Measurements from ENCODE around the gene ENOX2. TPM values are rescaled to one million over a fixed set of nuclear protein-coding genes. Genes with fewer than 3 reads are reported as not detected.

ENOX2 gene
- total RNA-seq, 1 experiment from 2014 or later = 21.4 TPM

DNA sequence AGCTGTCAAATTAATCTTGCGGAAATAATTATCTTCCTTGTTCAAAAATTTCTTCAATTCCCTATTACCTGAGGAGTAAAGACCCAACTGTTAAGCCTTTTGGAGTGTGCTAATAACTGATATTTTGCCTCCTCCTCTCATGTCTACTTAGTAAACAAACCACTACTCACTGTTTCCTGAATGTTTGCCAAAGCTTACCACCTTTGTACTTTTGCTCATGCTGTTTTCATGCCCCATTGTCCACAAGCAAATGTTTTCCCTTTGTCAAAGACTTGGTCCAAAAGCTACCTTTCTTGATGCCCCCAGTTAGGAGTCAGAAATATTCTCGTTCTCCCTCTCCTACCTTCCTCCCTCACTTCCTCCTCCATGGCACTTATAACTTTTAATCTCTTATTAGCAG is 226.1 kb downstream of the ENOX2 start:
- ChIA-PET POLR2A (ENCODE audit: unreplicated experiment) (no interaction called here), CTCF (no interaction called here)
- intact Hi-C loops (cut with micrococcal nuclease; ENCODE audit: unreplicated experiment) = no loop called here
- H3K36me3 ChIP-seq (ENCODE audit: low read depth) = no peaks in the 10 kb centered on the region
- BruUV-seq (replicated peaks) = no TSS peak
- H3K4me2 ChIP-seq = no peak overlapping the region
- no peaks in the 10 kb centered on the region for H3K27me3 ChIP-seq (ENCODE audit: insufficient read depth, low read depth)
- H2AFZ ChIP-seq = no peak overlapping the region
- no peaks in the 10 kb centered on the region for H3K9me2 ChIP-seq (ENCODE audit: insufficient read depth)
- H3K4me3 ChIP-seq = no peak overlapping the region
- no peaks in the 10 kb centered on the region for H3K79me2 ChIP-seq (ENCODE audit: low read depth)
- H3K27ac ChIP-seq = no peak overlapping the region
- DNase-seq = no peak
- H3F3A ChIP-seq (ENCODE audit: insufficient read depth, low read depth) = no peaks in the 10 kb centered on the region
- H3K9me3 ChIP-seq (ENCODE audit: insufficient read depth, low read depth) = no peaks in the 10 kb centered on the region
- 0 out of 2 replicates have a peak, but pooled peaks cover 3% of the 10 kb centered on the region for H3K4me1 ChIP-seq (replicated peaks; ENCODE audit: insufficient read depth)
- TF ChIP-seq, protein P1, sequence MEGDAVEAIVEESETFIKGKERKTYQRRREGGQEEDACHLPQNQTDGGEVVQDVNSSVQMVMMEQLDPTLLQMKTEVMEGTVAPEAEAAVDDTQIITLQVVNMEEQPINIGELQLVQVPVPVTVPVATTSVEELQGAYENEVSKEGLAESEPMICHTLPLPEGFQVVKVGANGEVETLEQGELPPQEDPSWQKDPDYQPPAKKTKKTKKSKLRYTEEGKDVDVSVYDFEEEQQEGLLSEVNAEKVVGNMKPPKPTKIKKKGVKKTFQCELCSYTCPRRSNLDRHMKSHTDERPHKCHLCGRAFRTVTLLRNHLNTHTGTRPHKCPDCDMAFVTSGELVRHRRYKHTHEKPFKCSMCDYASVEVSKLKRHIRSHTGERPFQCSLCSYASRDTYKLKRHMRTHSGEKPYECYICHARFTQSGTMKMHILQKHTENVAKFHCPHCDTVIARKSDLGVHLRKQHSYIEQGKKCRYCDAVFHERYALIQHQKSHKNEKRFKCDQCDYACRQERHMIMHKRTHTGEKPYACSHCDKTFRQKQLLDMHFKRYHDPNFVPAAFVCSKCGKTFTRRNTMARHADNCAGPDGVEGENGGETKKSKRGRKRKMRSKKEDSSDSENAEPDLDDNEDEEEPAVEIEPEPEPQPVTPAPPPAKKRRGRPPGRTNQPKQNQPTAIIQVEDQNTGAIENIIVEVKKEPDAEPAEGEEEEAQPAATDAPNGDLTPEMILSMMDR (conservative IDR thresholded peaks at IDR 0.05) = no peak
- TF ChIP-seq EZH2 (IDR thresholded peaks at IDR 0.05; ENCODE audit: low read depth) = no peak
- no peaks in the 10 kb centered on the region for H4K20me1 ChIP-seq (ENCODE audit: insufficient read depth)

DNA sequence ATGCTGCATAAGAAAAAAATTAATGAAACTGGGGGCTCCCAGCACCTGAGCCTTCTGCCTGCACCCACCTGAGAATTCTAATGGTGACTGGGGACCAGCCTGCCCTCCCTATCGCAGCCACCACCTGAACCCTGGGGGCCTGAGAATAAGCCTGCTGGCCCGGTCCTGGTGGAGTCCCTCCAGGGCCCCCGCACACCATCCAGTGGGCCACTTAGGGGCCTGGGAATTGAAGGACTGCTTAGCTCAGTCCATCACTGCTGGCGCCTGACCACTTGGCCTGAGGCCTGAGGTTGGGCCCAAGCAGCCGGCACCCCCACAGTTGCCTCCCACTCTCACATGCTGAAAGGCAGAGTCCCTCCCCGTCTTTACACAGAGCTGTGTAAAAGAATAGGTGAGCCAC is 230.8 kb downstream of the ENOX2 start:
- no peak for DNase-seq
- Histone ChIP-seq H3K27me3 (ENCODE audit: insufficient read depth, low read depth) (no peaks in the 10 kb centered on the region), H3K36me3 (ENCODE audit: low read depth) (no peaks in the 10 kb centered on the region), H2AFZ (no peak overlapping the region), H3K4me3 (no peak overlapping the region), H3K4me2 (no peak overlapping the region), H4K20me1 (ENCODE audit: insufficient read depth) (no peaks in the 10 kb centered on the region), H3K4me1 (replicated peaks; ENCODE audit: insufficient read depth) (no peaks in the 10 kb centered on the region), H3K9me3 (ENCODE audit: insufficient read depth, low read depth) (no peaks in the 10 kb centered on the region), H3K79me2 (ENCODE audit: low read depth) (no peaks in the 10 kb centered on the region), H3K27ac (no peak overlapping the region), H3F3A (ENCODE audit: insufficient read depth, low read depth) (no peaks in the 10 kb centered on the region), H3K9me2 (ENCODE audit: insufficient read depth) (no peaks in the 10 kb centered on the region)
- no TSS peak for BruUV-seq (replicated peaks)
- intact Hi-C loops (cut with micrococcal nuclease; ENCODE audit: unreplicated experiment) = no loop called here
- POLR2A ChIA-PET (ENCODE audit: unreplicated experiment) = no interaction called here
- CTCF ChIA-PET = no interaction called here
- TF ChIP-seq EZH2 (IDR thresholded peaks at IDR 0.05; ENCODE audit: low read depth) = no peak
- TF ChIP-seq, protein P1 (conservative IDR thresholded peaks at IDR 0.05) = no peak

DNA sequence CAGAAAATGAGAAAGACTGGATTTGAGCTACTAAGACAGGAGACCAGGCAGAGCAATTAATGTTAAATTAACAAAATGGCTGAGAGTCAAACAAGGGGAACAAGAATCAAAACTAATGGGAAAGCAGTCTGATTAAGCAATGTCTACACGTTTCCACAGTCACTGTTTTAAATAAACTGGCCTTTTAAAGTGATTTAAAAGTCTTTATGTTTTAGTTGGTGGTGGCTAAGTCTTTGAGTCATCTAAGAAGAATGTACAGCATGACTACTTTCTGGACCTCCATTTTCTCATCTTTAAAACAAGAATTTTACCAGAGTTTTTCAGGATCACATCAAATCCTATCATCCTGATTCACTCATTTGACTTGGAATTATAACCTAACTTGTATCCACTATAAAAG is 233.8 kb downstream of the ENOX2 start:
- no peaks in the 10 kb centered on the region for H3K79me2 ChIP-seq (ENCODE audit: low read depth)
- no peak for TF ChIP-seq EZH2 (IDR thresholded peaks at IDR 0.05; ENCODE audit: low read depth)
- TF ChIP-seq, protein P1 (conservative IDR thresholded peaks at IDR 0.05) = no peak
- no peak overlapping the region for H2AFZ ChIP-seq
- no peak overlapping the region for H3K4me2 ChIP-seq
- POLR2A ChIA-PET (ENCODE audit: unreplicated experiment) = no interaction called here
- no peaks in the 10 kb centered on the region for H4K20me1 ChIP-seq (ENCODE audit: insufficient read depth)
- BruUV-seq (replicated peaks) = no TSS peak
- no peaks in the 10 kb centered on the region for H3K4me1 ChIP-seq (replicated peaks; ENCODE audit: insufficient read depth)
- H3K4me3 ChIP-seq = no peak overlapping the region
- H3K9me3 ChIP-seq (ENCODE audit: insufficient read depth, low read depth) = no peaks in the 10 kb centered on the region
- H3K27me3 ChIP-seq (ENCODE audit: insufficient read depth, low read depth) = no peaks in the 10 kb centered on the region
- intact Hi-C loops (cut with micrococcal nuclease; ENCODE audit: unreplicated experiment) = no loop called here
- no peak overlapping the region for H3K27ac ChIP-seq
- H3F3A ChIP-seq (ENCODE audit: insufficient read depth, low read depth) = no peaks in the 10 kb centered on the region
- CTCF ChIA-PET = no interaction called here
- no peaks in the 10 kb centered on the region for H3K9me2 ChIP-seq (ENCODE audit: insufficient read depth)
- no peaks in the 10 kb centered on the region for H3K36me3 ChIP-seq (ENCODE audit: low read depth)
- DNase-seq = no peak

Data from PC-9 (cell line).